GM23338 (cell line): ENCODE data around the gene WWP2. TPM values are rescaled to one million over a fixed set of nuclear protein-coding genes. Genes with fewer than 3 reads are reported as not detected.

Experiments
- ATAC-seq: fragments of 200-7000 bp; cut with Tn5 transposase; 3 replicates; pipeline ENCODE4 v1.9.1; 2020
- DNase-seq: peaks from one replicate; pipeline ENCODE4 v3.0.0-alpha.2; 2015; ENCODE audit warnings: low spot score
- H2AFZ ChIP-seq: fragments of 200-600 bp; sonication (generic); 2 replicates; pipeline ENCODE4 v1.8.0; 2016; ENCODE audit warnings: antibody characterized with exemption, mild to moderate bottlenecking, moderate library complexity
- H3F3A ChIP-seq: fragments of 200-600 bp; sonication (generic); replicated peaks from 2 replicates; pipeline ENCODE4 v1.8.0; 2017; ENCODE audit warnings: antibody characterized with exemption, mixed run types, low read depth
- H3K27ac ChIP-seq: fragments of 200-600 bp; sonication (generic); 2 replicates; pipeline ENCODE4 v1.6.1; 2016; ENCODE audit warnings: low read depth
- H3K27me3 ChIP-seq: fragments of 200-600 bp; sonication (generic); 2 replicates; pipeline ENCODE4 v1.8.0; 2016; ENCODE audit warnings: mild to moderate bottlenecking, mixed run types, moderate library complexity; ENCODE audit not compliant: insufficient read depth
- H3K36me3 ChIP-seq: fragments of 200-600 bp; sonication (generic); 2 replicates; pipeline ENCODE4 v1.8.0; 2016; ENCODE audit warnings: mild to moderate bottlenecking; ENCODE audit not compliant: insufficient read depth
- H3K4me1 ChIP-seq: fragments of 200-600 bp; sonication (generic); 2 replicates; pipeline ENCODE4 v1.8.0; 2016; ENCODE audit warnings: mild to moderate bottlenecking, moderate library complexity; ENCODE audit not compliant: insufficient read depth
- H3K4me2 ChIP-seq: fragments of 200-600 bp; sonication (generic); 2 replicates; pipeline ENCODE4 v1.7.1; 2017; ENCODE audit warnings: mixed run types
- H3K4me3 ChIP-seq: fragments of 200-600 bp; sonication (generic); 2 replicates; pipeline ENCODE4 v1.6.1; 2016; ENCODE audit warnings: mixed run types
- H3K79me2 ChIP-seq: fragments of 200-600 bp; sonication (generic); replicated peaks from 2 replicates; pipeline ENCODE4 v1.8.0; 2017; ENCODE audit warnings: mild to moderate bottlenecking; ENCODE audit not compliant: insufficient read depth
- H3K9me2 ChIP-seq: fragments of 200-600 bp; sonication (generic); 2 replicates; pipeline ENCODE4 v1.8.0; 2017; ENCODE audit not compliant: insufficient read depth
- H4K20me1 ChIP-seq: fragments of 200-600 bp; sonication (generic); replicated peaks from 2 replicates; pipeline ENCODE4 v1.8.0; 2017; ENCODE audit warnings: mild to moderate bottlenecking; ENCODE audit not compliant: insufficient read depth
- H3K27ac Mint-ChIP-seq: 2 replicates; pipeline ENCODE4 v1.8.0; 2020; ENCODE audit warnings: inconsistent platforms, mild to moderate bottlenecking, moderate library complexity, mixed read lengths
- H3K27me3 Mint-ChIP-seq: 3 replicates; pipeline ENCODE4 v1.8.0; 2022; ENCODE audit warnings: low read depth, mild to moderate bottlenecking, moderate library complexity, mixed read lengths, inconsistent platforms; ENCODE audit not compliant: insufficient read depth, poor library complexity
- H3K36me3 Mint-ChIP-seq: 3 replicates; pipeline ENCODE4 v1.8.0; 2021; ENCODE audit warnings: low read depth, mild to moderate bottlenecking, inconsistent platforms, moderate library complexity, mixed read lengths
- H3K4me1 Mint-ChIP-seq: 3 replicates; pipeline ENCODE4 v1.8.0; 2020; ENCODE audit warnings: mild to moderate bottlenecking, inconsistent platforms, mixed read lengths
- H3K4me3 Mint-ChIP-seq: 3 replicates; pipeline ENCODE4 v1.8.0; 2021; ENCODE audit warnings: moderate library complexity, mild to moderate bottlenecking, inconsistent platforms, mixed read lengths
- H3K9me3 Mint-ChIP-seq: 3 replicates; pipeline ENCODE4 v1.8.0; 2020; ENCODE audit warnings: moderate library complexity, mild to moderate bottlenecking, inconsistent platforms, mixed read lengths
- CTCF ChIP-seq, 2 experiments: fragments of 200-600 bp in 1 of 2; sonication (generic) in 1 of 2; conservative IDR thresholded peaks; 2 replicates each; pipeline versions ENCODE4 v1.5.1 to v1.6.1; 2016 to 2017; ENCODE audit warnings: antibody characterized with exemption in 2 of 2, low read depth in 2 of 2, mild to moderate bottlenecking in 2 of 2, moderate library complexity in 1 of 2
- ETS1 ChIP-seq: IDR thresholded peaks from 2 replicates; pipeline ENCODE4 v1.6.1; 2016; ENCODE audit warnings: antibody characterized with exemption
- EZH2 ChIP-seq: fragments of 200-600 bp; sonication (generic); IDR thresholded peaks from one replicate; pipeline ENCODE4 v1.8.0; 2017; ENCODE audit warnings: antibody characterized with exemption, mild to moderate bottlenecking, low read depth; ENCODE audit not compliant: unreplicated experiment
- EZH2phosphoT487 ChIP-seq: fragments of 200-600 bp; sonication (generic); IDR thresholded peaks from one replicate; pipeline ENCODE4 v1.8.1; 2018; ENCODE audit warnings: antibody characterized with exemption; ENCODE audit not compliant: unreplicated experiment
- JUNB ChIP-seq: IDR thresholded peaks from one replicate; pipeline ENCODE4 v1.6.1; 2016; ENCODE audit warnings: antibody characterized with exemption; ENCODE audit not compliant: unreplicated experiment
- NANOG ChIP-seq: IDR thresholded peaks from 2 replicates; pipeline ENCODE4 v1.6.1; 2016; ENCODE audit warnings: antibody characterized with exemption, borderline replicate concordance
- REST ChIP-seq: IDR thresholded peaks from one replicate; pipeline ENCODE4 v1.6.1; 2018; ENCODE audit warnings: antibody characterized with exemption; ENCODE audit not compliant: unreplicated experiment
- STAT1 ChIP-seq: IDR thresholded peaks from one replicate; pipeline ENCODE4 v1.6.1; 2016; ENCODE audit warnings: antibody characterized with exemption; ENCODE audit not compliant: unreplicated experiment
- polyA plus RNA-seq: library from polyadenylated mRNA; unstranded; fragments of >200 nt; fragmentation: Nextera tagmentation; extraction: Ambion mirVana; gene quantifications from 2 replicates; pipeline ENCODE4 v1.2.1, GENCODE V29; 2016
- total RNA-seq: library from RNA; depleted of rRNA; stranded (reverse); fragments of >200 nt; shearing (Covaris generic); gene quantifications from 2 replicates; pipeline ENCODE4 v1.2.3, GENCODE V29; 2014

The WWP2 gene
- total and polyA plus RNA-seq, 2 experiments from 2014 or later: 12.3 to 35.5 TPM

GRCh38 chr16:69830534-69831211 lies 68.5 kb downstream of the WWP2 start (continued):
- TF ChIP-seq NANOG: no peak
- TF ChIP-seq EZH2: no peak
- TF ChIP-seq ETS1: no peak

- no peak for ATAC-seq
- peaks cover 12% of the 10 kb centered on the region for H3K4me1 Mint-ChIP-seq
- H3K9me3 Mint-ChIP-seq: no peaks in the 10 kb centered on the region
- Histone ChIP-seq H3F3A (no peaks in the 10 kb centered on the region), H4K20me1 (no peaks in the 10 kb centered on the region; the same call in 1 of the 2 replicates), H3K36me3 (no peaks in the 10 kb centered on the region), H3K27ac (no peak overlapping the region), H3K27me3 (no peaks in the 10 kb centered on the region), H3K4me2 (no peak overlapping the region), H3K79me2 (no peaks in the 10 kb centered on the region), H3K4me1 (peaks cover 6% of the 10 kb centered on the region; the same call in 1 of the 2 replicates), H3K4me3 (no peak overlapping the region), H3K9me2 (no peaks in the 10 kb centered on the region), H2AFZ (no peak overlapping the region)
- no peak overlapping the region for H3K4me3 Mint-ChIP-seq
- H3K36me3 Mint-ChIP-seq: no peaks in the 10 kb centered on the region; the same call in 2 of the 3 replicates
- DNase-seq: no peak
- H3K27ac Mint-ChIP-seq: no peak overlapping the region
- peaks cover 6% of the 10 kb centered on the region for H3K27me3 Mint-ChIP-seq
- TF ChIP-seq ETS1 (no peak), EZH2 (no peak), STAT1 (no peak), JUNB (no peak), REST (no peak), NANOG (no peak), EZH2phosphoT487 (no peak), CTCF (conservative IDR thresholded peaks at IDR 0.05; ENCODE audit: low read depth in 2 of 2) (no peak)
Measured at GRCh38 chr16:69831212-69832123, 69.3 kb downstream of the WWP2 start.
